SK-N-MC (cell line): ENCODE measurements around the gene OR1A1.

ENCODE experiments used
- EZH2 ChIP-seq: fragments of 200-600 bp; sonication (generic); IDR thresholded peaks from one replicate; pipeline ENCODE4 v1.6.1; 2017; ENCODE audit warnings: antibody characterized with exemption
- POLR2AphosphoS5 ChIP-seq: IDR thresholded peaks from 2 replicates; pipeline ENCODE4 v1.6.1; 2012; ENCODE audit warnings: mild to moderate bottlenecking, low read depth, low read length, borderline replicate concordance

DNA sequence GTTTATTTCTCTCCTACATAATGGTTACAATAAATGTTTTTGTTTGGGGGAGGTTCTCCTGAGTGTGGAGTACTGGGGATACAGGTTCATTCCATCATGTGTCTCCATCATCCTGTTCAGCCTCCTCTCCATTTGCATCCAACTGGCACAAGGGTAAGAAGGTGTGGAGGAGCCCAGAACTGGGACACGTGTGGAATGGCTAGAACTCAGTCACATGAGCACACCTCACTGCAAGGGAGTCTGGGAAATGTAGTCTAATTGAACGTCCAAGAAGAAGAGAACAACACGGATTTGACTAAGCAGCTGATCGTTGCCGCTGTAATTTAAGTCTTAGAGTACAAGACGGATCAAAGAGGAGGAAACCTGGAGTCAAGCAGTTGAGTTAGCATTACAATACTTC lies 6.1 kb downstream of the OR1A1 start:
- no peak for TF ChIP-seq POLR2AphosphoS5
- no peak for TF ChIP-seq EZH2
